Activated T-helper 1 cell treated with Interleukin-2 at 50 U/mL for 16 hours (primary cell): ENCODE results near the gene BAIAP2.
"Not testable (repeated sequence)": the region's sequence is repeated elsewhere in the genome, so short reads cannot be mapped to it uniquely, and the experiment has no call there.

Experiments used
- DNase-seq: peaks from one replicate; pipeline ENCODE4 v3.0.0-alpha.2; 2020; ENCODE audit warnings: low read depth

BAIAP2 gene

DNA sequence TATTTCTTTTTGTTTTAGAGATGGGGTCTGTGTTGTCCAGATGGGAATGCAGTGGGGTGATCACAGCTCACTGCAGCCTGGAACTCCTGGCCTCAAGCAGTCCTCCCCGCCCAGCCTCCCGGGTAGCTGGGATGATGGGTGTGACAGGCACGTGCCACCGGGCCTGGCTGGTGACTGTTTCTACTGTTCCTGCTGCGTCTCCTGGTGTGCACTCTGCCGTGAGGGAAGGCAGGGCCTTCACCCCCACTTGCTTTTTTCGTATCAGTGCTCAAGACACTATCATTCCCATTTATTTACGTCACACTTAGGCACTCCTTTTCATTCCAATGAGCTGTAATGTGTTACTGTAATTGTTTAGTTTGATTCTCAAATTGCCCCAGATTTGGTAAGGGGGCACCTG lies 105.1 kb downstream of the BAIAP2 start:
- DNase-seq, result no peak

DNA sequence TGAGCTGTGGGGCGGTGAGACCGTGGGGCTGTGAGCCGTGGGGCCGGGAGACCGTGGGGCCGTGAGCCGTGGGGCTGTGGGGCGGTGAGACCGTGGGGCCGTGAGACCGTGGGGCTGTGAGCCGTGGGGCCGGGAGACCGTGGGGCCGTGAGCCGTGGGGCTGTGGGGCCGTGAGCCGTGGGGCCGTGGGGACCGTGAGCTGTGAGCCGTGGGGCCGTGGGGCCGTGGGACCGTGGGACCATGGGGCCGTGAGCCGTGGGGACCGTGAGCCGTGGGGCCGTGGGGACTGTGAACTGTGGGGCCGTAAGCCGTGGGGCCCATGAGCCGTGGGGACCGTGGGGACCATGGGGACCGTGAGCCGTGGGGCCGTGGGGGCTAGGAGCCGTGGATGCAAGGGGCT lies 105.7 kb downstream of the BAIAP2 start:
- no peak for DNase-seq

DNA sequence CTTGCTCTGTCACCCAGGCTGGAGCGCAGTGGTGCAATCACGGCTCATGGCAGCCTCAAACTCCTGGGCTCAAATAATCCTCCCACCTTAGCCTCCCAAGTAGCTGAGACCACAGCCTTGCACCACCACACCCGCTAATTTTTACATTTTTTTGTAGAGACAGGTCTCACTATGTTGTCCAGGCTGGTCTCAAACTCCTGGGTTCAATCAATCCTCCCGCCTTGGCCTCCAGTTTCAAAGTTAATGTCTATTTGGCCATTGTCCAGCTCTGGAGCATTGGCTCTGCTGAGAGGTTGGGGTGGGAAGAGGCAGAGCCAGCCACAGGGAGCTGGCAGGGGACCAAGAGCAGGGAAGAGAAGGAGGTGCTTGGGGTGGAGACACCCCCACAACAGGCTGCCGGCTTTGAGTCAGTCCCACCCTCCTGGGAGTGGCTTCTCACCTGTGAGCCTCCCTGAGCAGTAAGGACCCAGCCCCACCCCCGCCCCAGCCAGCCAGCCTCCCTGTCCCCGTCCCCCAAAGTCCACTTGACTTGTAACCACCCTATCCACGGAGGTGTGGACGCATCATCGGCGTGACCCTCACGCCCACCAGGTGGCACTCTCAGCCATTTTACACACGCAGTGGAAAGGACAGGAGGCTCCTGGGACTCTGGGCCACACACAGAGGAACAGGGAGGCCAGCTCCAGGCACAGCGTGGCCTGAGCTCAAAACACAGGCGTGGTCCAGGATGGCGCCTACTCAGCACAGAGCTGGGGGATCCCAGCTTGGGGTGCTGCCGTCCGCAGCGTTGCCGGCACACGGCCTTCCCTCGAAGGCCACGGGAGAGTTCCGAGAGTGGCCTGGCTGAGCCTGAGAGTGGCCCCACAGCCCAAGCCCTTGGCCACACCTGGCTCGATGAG lies 107.6 kb downstream of the BAIAP2 start:
- peak; percentile 24 for DNase-seq

DNA sequence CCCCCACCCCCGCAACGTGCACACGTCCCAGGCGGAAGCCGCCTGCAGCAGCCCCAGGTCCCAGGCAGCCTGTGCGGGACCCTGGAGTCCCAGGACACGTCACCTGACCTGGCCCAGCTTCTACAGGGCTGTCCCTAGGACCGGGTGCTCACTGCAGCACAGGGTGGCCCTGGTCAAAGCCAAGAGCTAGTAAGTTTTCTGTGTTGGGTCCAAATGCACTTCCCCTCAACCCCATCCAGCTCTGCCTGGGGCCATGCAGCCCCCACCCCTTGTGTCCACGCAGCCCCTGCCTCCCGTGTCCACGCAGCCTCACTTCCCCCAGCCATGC lies 108.2 kb downstream of the BAIAP2 start:
- DNase-seq, result no peak

- no peak for DNase-seq
Observed at GRCh38 chr17:81143717-81144422, 108.9 kb downstream of the BAIAP2 start.

- DNase-seq, result no peak
Observed at GRCh38 chr17:81144423-81144781, 109.5 kb downstream of the BAIAP2 start.

- not testable (repeated sequence) for DNase-seq
Observed at GRCh38 chr17:81146208-81146607, 111.3 kb downstream of the BAIAP2 start.

DNA sequence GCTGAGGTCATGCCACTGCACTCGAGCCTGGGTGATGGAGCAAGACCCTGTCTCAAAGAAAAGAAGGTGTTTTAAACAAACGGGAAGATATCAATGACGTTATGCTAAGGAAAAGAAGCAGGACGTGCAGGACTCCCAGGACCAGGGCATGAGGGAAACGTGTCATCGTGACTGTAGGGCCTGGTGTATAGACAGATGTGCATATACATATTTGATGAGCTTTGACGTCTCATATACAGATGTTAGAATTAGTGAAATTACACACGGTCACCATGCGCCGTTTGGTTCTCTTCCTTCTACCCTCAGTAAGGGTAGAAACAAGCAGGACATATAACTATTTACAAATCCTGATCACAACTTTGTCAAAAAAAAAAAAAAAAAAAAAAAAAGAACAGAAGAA lies 112.8 kb downstream of the BAIAP2 start:
- DNase-seq, result no peak

GRCh38 chr17:81148571-81148970 lies 113.6 kb downstream of the BAIAP2 start:
- DNase-seq, result no peak

- DNase-seq, result no peak
Observed at GRCh38 chr17:81148986-81149533, 114.1 kb downstream of the BAIAP2 start.

DNA sequence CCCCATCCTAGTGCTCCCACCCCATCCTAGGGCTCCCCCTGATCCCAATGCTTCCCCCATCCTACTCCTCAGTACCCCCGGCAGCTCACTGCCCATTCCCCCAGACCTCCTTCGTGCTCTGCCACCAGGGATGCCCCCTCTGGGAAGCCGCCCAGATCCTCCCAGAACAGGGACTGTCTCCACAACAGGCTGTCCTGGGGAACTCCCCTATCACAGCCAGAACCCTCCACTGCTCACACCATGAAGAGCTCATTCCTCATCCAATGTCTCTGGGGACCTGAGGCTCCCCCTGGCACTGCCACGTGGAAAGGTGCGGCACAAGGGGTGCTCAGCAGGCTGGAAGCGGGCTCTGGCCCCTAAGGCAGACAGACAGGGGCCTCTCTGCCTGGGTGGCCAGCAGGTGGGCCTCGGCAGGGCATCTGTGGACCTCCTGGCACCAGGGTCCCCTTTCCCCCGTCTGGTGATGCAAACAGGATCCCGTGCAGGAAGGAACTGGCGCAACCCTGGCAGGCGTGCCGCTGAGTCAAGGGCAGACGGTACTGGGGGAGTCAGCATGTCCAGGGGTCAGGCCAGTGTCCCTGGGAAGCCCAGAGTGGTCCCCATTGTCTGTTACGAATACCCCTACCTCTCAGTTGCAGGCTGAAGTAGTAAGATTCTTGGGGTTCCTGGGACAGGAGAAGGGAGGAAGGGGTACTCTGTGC lies 115.6 kb downstream of the BAIAP2 start:
- no peak for DNase-seq

DNA sequence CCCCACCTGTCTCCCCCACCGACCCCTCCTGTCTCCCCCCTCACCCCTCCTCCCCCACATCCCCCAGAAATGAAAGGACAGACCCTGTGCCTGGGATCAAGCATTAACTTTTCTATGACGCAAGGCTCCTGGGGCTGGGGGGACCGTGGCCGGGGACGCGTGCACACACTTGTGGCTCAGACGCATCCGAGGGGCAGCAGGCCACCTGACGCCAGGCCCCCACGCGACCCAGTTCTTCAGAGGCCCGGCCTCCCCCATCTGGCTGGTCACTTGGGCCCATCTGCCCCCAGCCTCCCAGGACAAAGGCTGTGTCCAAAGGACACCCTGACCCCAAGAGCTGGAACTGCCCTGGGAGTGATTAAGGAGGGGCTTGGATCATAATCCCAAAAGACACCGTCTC lies 116.3 kb downstream of the BAIAP2 start:
- DNase-seq, result no peak

DNA sequence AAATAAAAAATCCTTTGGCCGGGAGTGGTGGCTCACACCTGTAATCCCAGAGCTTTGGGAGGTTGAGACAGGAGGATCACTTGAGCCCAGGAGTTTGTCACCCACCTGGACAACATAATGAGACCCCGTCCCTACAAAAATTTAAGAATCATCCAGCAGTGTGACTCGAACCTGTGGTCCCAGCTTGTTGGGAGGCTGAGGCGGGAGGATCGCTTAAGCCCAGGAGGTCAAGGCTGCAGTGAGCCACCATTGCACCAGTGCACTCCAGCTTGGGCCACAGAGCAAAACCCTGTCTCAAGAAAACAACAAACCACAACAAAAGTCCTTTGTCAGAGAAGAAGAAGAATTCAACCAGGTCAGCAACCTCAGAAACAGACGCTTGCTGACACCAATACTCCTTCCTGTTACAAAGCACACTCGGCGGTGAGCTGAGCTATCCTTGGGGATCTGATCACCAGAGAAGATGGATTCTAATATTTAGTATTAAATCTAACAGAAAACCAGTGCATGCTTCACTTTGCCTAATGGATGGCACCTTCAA lies 117.4 kb downstream of the BAIAP2 start:
- no peak for DNase-seq

DNA sequence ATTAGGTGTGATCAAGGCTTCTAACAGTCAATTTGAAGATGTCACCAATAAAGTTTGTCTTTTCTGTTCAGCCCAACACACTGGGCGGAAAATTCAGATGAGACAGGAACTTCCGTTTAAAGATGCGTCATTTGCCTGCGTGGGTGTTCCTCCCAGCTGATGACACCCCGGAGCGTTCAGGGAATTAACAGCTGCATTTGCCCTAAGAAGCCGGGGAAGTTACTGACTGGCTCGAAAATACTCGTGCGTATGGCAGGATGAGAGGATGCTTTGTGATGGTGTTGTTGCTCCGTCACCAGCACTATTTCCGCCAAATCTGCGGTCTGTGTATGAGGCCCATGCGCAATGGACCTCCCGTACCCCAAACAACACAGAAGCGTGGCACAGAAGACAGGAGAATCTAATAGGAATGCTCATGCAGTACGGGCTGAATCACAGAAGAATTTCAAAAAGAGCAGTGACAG lies 118.4 kb downstream of the BAIAP2 start:
- DNase-seq, result no peak

- DNase-seq, result not testable (repeated sequence)
Observed at GRCh38 chr17:81154016-81154415, 119.1 kb downstream of the BAIAP2 start.

- no peak for DNase-seq
Observed at GRCh38 chr17:81154961-81155360, 120.0 kb downstream of the BAIAP2 start.

DNA sequence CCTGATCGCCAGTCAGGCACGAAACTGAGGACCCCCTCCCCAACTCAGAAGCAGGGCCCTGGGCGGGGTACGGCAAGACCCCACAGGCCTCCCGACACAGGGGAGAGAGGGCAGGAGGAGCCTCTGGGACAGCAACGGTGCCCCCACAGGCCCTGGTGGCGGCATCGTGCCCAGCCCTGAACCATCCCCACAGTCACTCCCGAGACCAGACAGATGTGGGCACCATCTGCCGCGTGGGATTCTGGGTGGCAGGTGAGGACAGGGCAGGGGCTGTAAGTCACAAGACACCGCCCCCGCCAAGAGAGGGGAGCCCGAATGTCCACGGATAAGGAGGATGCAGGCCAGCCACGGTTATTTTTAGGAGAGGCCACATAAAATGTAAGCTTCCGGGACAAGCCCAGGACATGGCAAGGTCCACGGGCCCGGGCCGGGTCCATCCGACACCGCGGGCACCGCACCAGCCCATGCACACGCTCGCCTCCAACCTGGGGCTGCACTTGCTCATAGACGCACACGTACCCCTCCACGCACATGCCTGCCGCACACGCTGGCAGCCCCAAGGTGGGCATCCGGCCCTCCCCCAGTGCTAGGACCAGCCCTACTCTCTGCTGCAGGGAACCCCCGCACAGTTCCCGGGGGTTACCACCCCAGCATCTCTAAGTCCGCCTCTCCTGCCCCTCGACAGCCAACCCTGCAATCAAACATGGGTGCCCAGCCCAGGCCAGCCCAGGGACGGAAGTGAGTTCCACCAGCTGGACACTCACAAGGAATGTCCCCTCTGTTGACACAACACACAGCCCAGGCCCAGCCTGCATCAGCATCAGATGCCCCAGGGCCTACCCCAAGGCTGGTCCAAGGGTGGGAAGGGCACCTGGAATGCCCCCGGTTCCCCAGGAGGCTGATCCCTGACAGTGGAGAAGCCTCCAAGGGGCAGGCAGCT lies 122.2 kb downstream of the BAIAP2 start:
- no peak for DNase-seq

DNA sequence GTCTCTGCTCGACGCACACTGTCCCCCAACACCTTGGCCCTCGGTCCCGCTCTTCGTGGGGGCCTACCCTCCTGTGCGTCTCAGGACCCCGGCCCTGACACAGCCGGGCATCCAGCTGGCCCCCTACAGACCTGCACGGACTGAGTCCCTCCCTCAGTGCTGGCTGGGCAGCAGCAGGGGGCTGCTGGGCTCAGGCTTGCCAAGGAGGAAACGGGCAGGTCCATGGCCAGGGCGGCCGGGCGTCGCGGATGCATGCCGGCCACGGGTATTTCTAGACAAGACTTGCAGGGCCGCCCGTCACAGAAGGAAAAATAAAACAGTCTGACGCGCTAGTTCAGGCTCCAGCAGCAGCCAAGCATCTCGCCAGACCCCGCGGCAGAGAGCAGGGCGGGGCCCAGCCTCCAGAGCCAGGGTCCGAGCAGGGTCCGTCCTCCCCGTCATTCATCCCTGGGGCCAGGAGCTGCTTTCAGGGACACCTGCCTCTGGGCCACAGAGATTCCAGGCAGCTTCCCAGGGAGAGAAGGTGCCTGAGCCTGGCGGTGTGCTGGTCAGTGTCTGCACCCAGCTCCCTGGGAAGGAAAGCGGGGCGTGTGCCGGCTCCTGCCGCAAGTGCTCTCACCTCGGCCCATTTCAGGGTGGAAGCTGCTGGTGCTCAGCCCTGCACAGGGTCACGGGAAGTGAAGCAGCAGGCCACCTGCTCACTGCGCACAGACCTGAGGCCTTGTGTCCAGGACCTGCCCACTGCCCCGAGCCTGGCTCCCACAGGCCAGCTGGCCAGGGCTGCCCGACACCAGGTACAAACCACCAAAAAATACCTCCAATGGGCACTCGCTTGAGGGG lies 123.1 kb downstream of the BAIAP2 start:
- no peak for DNase-seq

GRCh38 chr17:81158688-81159590 lies 124.0 kb downstream of the BAIAP2 start:
- DNase-seq, result no peak
